Ectodermal cell (in vitro differentiated cells): ENCODE data around the gene ANKRD35.
A peak's percentile ranks its signal among the peaks of the same experiment; 100 is the strongest.

Experiments used
- H3K27ac ChIP-seq: 2 replicates; pipeline ENCODE4 v1.7.0; 2013; ENCODE audit warnings: mild to moderate bottlenecking, low read depth, low read length; ENCODE audit not compliant: insufficient read depth, poor library complexity, severe bottlenecking
- H3K27me3 ChIP-seq: 2 replicates; pipeline ENCODE4 v1.7.0; 2013; ENCODE audit warnings: mild to moderate bottlenecking, low read length; ENCODE audit not compliant: insufficient read depth, control insufficient read depth, poor library complexity, severe bottlenecking
- H3K36me3 ChIP-seq: one replicate; pipeline ENCODE4 v1.7.0; 2013; ENCODE audit warnings: low read length; ENCODE audit not compliant: control insufficient read depth, insufficient read depth
- H3K4me1 ChIP-seq: one replicate; pipeline ENCODE4 v1.7.0; 2013; ENCODE audit warnings: low read length; ENCODE audit not compliant: control insufficient read depth, insufficient read depth
- H3K4me3 ChIP-seq: 2 replicates; pipeline ENCODE4 v1.7.0; 2013; ENCODE audit warnings: low read depth, low read length, control low read depth; ENCODE audit not compliant: insufficient read depth
- H3K9me3 ChIP-seq: 2 replicates; pipeline ENCODE4 v1.7.0; 2013; ENCODE audit warnings: mild to moderate bottlenecking, low read length, moderate library complexity; ENCODE audit not compliant: control insufficient read depth
- WGBS, 2 experiments: methylation state at CpG; one replicate each; pipeline ENCODE4 v1.1.7; 2013; ENCODE audit warnings: missing lambda C conversion rate in 2 of 2; 5-methylcytosine and 5-hydroxymethylcytosine counted together

The ANKRD35 gene

GRCh38 chr1:145918144-145918991 is 32.7 kb upstream of the ANKRD35 start, which contains the start of gene PEX11B:
Gene PEX11B, minus strand, starts transcription at chr1:145918717. Its CDS starts 29 bp downstream, at chr1:145918688.
- Histone ChIP-seq H3K4me3 (peak within 1 kb of the TSS; percentile 70), H3K27ac (no peak within 1 kb of the TSS), H3K27me3 (no peaks in the 10 kb centered on the region), H3K4me1 (no peaks in the 10 kb centered on the region), H3K9me3 (no peaks in the 10 kb centered on the region), H3K36me3 (peaks cover 5% of the 10 kb centered on the region)
- WGBS, 2 experiments = 1 to 2% methylated on average over 51 of the region's 51 CpGs

GRCh38 chr1:145917595-145917994 is 31.9 kb upstream of the ANKRD35 start:
- no peak overlapping the region for H3K27ac ChIP-seq
- no peaks in the 10 kb centered on the region for H3K9me3 ChIP-seq
- H3K36me3 ChIP-seq = peaks cover 5% of the 10 kb centered on the region
- peak overlapping the region; percentile 70 for H3K4me3 ChIP-seq
- H3K4me1 ChIP-seq = no peaks in the 10 kb centered on the region
- WGBS, 2 experiments = 89 to 93% methylated on average over 5 of the region's 5 CpGs
- H3K27me3 ChIP-seq = no peaks in the 10 kb centered on the region

- Histone ChIP-seq H3K27me3 (no peaks in the 10 kb centered on the region), H3K4me3 (no peak overlapping the region), H3K9me3 (no peaks in the 10 kb centered on the region), H3K36me3 (peaks cover 8% of the 10 kb centered on the region), H3K4me1 (no peaks in the 10 kb centered on the region), H3K27ac (no peak overlapping the region)
- 90 to 94% methylated on average over 5 of the region's 5 CpGs for WGBS, 2 experiments
These were observed 31.1 kb upstream of the ANKRD35 start for GRCh38 chr1:145916745-145917144.

- 91 to 95% methylated on average over 11 of the region's 11 CpGs for WGBS, 2 experiments
- no peak overlapping the region for H3K27ac ChIP-seq
- no peaks in the 10 kb centered on the region for H3K27me3 ChIP-seq
These were observed 26.5 kb upstream of the ANKRD35 start for GRCh38 chr1:145912128-145912641.

GRCh38 chr1:145908653-145909052 is 23.0 kb upstream of the ANKRD35 start:
- Histone ChIP-seq H3K9me3 (no peaks in the 10 kb centered on the region), H3K27me3 (no peaks in the 10 kb centered on the region), H3K36me3 (peaks cover 3% of the 10 kb centered on the region), H3K27ac (no peak overlapping the region), H3K4me3 (no peak overlapping the region), H3K4me1 (no peaks in the 10 kb centered on the region)
- WGBS, 2 experiments = no CpG with 5 or more reads among the region's 1 CpG

More at GRCh38 chr1:145912128-145912641, 26.5 kb upstream of the ANKRD35 start:
- Histone ChIP-seq H3K4me1 (no peaks in the 10 kb centered on the region), H3K4me3 (no peak overlapping the region), H3K36me3 (peaks cover 8% of the 10 kb centered on the region), H3K9me3 (no peaks in the 10 kb centered on the region)

- Histone ChIP-seq H3K36me3 (peaks cover 3% of the 10 kb centered on the region), H3K27me3 (no peaks in the 10 kb centered on the region), H3K9me3 (no peaks in the 10 kb centered on the region), H3K27ac (no peak overlapping the region), H3K4me1 (no peaks in the 10 kb centered on the region), H3K4me3 (no peak overlapping the region)
- WGBS, 2 experiments = 75 to 79% methylated on average over 10 of the region's 10 CpGs
These were observed 21.5 kb upstream of the ANKRD35 start for GRCh38 chr1:145906954-145907753.

- H3K4me3 ChIP-seq = no peak overlapping the region
- WGBS, 2 experiments = 93% methylated on average over 12 of the region's 12 CpGs
- peaks cover 7% of the 10 kb centered on the region for H3K4me1 ChIP-seq
- H3K9me3 ChIP-seq = no peaks in the 10 kb centered on the region
- H3K27ac ChIP-seq = no peak overlapping the region
- H3K36me3 ChIP-seq = no peaks in the 10 kb centered on the region
- H3K27me3 ChIP-seq = no peaks in the 10 kb centered on the region
These were observed 15.8 kb upstream of the ANKRD35 start for GRCh38 chr1:145901312-145902021.

GRCh38 chr1:145898756-145899155 is 13.1 kb upstream of the ANKRD35 start:
- Histone ChIP-seq H3K9me3 (no peaks in the 10 kb centered on the region), H3K4me1 (peaks cover 7% of the 10 kb centered on the region), H3K36me3 (no peaks in the 10 kb centered on the region), H3K4me3 (no peak overlapping the region), H3K27me3 (no peaks in the 10 kb centered on the region), H3K27ac (peak overlapping the region; percentile 50)
- WGBS, 2 experiments = 75 to 81% methylated on average over 5 of the region's 5 CpGs

- H3K36me3 ChIP-seq = no peaks in the 10 kb centered on the region
- H3K9me3 ChIP-seq = no peaks in the 10 kb centered on the region
- peaks cover 7% of the 10 kb centered on the region for H3K4me1 ChIP-seq
- WGBS, 2 experiments = 88 to 100% methylated on average over 1 of the region's 1 CpG
- H3K27me3 ChIP-seq = no peaks in the 10 kb centered on the region
- H3K27ac ChIP-seq = no peak overlapping the region
- no peak overlapping the region for H3K4me3 ChIP-seq
These were observed 12.3 kb upstream of the ANKRD35 start for GRCh38 chr1:145897969-145898368.
